HG03045 (cell line): ENCODE data around the gene SH3BP2.

Experiments
- ATAC-seq: cut with Tn5 transposase; IDR thresholded peaks from one replicate; pipeline ENCODE4 v1.9.1; 2021; ENCODE audit warnings: mild to moderate bottlenecking, moderate library complexity; ENCODE audit not compliant: unreplicated experiment

The SH3BP2 gene

DNA sequence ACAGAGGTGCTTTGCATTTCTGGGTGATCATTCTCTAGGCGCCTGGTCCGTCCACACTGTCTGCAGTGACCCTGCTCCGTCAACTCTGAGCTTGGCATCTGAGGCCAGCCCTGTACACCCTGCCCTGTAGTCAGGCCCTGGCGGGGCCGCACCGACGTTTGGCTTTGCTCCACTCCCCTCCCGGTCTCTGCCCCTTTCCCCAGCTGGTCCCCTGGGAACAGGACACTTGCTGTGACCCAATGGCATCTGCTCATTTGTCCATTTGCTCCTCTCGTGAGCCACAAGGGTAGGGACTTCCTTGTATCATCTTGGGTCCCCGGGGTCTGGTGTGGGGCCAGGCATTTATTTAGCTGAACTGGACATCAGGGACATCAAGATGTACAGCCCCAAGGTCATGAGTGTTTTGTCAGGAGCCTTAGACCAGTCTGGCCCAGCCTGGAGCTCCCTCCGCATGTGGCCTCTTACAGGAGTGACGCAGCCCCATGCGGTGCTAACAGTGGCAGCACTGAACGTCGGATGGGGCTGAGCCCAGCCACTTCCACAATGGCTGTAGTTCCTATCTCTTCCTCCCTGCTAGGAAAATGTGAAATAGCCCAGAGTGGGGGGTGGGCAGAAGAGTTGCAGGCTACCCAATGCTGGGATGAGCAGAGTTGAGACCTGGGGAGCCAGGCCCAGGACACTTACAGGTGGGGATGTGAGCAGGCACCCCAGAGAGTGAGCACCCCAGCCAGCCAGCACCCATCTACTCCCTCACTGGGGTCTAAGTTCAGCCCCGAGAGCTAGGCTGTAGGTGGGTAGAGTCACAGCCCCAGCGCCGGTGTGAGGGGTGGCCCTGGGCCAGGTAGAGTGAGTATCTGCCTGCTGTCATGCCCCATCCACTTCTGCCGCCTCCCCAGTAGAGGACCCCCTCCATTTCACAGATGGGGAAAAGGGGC lies 2.0 kb upstream of the SH3BP2 start:
- ATAC-seq: no peak

DNA sequence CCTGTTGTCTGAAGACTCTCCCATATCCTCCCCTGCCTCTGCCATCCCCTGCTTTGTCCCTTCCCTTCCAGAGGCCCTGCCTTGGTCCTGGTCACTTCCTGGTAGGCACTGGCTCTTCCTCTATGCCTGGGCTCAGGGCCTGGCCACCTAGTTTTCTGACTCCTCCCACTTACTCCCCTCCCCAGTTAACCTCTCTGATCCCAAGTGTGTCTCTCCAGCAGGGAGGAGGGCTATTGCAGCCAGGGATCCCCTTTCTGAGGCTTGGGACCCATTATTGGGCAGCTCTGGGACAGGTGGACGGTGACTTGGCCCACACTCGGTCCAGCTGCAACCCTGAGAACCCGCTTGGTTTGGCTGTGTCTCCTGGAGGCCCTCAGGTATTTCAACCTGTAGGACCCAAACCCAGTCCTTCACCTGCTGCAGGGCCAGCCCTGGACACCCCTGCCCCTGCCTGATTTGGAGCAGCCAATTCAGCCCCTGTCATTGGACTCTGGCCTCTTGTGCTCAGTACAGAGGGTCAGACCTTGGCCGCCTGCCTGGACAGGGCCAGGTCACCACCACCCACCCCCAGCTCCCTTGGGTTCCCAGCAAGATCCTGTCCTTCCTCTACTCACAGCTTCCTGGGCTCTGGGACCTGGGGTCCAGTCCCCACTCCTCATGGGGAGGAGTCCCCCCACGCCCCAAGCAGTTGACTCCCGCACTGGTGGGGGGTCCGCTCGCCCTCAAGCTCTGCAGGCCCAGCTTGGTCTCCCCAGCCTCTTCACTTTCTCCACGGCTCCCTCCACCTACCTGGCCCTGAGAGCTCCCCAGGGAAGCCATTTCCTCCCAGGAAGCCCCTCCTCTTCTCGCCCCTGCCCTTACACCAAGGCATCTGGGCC lies 1.1 kb upstream of the SH3BP2 start:
- no peak for ATAC-seq

DNA sequence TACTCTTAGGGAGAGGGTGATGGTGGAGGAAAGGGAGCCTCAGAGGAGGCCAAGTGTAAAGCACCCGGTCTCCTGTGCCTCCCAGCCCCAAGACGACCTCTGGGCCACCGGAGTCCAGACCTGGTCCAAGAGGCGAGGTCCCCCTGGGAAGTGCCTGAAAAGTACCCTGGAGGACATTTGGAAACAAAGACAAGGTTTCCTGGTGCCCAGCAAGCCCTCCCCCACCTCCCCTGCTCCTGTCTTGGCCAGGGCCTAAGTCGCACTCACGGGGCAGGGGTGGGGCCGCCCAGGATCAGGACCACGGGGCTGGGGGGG lies 532 bp upstream of the SH3BP2 start:
- ATAC-seq: no peak

DNA sequence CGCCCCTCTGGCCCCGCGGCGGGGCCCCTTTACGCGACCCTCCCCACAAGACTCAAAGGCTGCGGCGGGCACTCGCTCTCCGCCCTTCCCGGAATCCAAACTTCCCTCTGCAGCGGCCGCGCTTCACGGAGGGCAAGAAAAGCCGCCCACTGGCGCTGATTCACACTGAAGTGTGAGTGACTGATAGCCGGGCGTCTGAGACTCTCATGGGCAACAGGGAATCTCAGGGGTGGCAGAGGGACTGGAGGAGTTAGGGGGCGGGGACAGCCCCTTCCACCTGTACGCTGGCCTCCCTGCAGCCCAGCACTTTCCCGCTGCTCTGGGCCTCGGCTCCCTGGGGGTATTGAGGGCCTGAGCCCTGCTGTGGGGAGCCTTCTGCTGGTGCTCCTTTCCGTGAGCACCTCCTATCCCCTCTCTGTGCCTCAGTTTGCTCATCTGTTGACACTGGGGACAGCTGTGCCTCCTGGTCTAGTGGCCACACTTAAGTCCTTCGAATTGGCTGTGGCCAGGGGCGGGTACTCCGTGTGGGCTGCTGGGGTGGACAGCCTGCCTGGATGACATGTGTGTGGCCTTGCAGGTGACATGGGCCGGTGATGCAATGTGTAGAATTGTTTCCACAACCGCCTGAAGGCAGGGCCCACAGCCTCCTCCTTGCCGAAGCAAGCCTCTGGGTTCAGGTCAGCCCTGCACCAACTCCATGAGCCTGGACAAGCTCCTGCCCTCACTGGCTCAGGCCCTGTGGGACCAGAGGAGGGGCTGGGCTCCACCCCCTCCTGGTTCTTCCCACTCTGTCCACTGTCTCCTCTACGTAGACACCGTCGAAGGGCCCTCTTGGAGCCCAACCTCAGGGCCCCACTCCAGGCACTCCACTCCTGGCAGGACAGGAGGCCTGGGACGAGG lies 951 bp downstream of the SH3BP2 start:
- ATAC-seq: no peak

DNA sequence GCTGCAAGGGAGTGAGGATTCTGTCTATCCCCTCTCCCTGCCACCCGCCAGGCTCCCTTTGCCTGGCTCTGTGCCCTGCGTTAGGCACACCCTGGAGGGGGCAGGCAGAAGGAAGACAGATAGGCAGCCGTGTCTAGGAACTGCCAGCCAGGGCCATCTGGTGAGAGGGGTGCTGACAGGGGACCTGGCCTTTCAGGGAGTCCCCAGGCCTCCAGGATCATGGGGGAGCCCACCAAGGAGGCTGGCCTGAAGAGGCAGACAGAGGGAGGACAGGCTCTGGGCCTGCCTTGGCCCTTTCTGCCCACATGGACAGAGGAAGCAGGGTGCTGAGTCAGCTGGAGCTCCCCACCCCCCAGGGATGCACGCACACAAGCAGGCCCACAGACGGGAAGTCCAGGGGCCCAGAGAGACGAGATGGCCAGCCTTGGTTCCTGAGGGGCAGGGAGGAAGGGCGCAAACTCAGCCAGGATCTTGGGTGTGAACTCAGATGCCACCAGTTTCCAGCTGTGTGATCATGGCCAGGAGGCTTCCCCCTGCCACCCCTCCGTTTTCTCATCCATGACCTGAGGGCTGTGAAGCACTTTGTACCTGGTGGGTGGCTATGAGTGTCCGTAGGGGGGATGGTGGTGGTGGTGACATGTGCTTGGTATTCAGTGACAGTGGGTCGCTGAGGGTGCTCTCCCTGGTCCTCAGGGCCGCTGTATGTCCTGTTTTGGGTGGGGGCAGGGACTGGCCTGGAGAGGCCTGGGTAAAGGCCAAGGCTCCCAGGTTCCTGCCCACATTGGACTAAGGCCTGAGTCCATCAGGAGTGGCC lies 1.8 kb downstream of the SH3BP2 start:
- ATAC-seq: no peak

DNA sequence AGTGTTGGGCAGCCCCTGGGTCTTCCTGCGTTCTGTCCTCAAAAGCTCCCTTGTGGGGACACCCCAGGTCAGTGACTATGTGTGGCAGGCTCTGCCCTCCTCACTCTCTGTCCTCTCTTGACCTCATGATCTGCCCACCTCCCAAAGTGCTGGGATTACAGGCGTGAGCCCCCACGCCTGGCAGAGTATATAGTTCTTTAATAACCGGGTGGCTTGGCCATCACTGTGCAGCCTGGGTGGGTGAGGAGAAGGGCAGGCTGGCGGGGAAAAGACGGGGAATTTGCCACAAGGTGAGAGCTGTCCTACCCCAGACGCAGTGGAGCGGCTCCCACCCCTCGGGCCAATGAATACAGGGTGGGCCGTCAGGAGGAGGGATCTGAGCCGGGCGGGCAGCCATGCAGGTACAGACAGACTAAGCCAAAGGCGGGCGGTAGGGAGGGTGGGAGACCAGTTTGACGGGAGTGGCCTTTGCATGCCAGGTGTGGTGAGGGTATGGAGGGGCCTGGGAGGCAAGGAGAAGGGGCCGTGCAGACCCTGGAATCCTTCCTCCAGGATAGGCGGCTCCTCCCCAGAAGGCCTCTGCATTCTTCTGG lies 2.5 kb downstream of the SH3BP2 start:
- no peak for ATAC-seq

DNA sequence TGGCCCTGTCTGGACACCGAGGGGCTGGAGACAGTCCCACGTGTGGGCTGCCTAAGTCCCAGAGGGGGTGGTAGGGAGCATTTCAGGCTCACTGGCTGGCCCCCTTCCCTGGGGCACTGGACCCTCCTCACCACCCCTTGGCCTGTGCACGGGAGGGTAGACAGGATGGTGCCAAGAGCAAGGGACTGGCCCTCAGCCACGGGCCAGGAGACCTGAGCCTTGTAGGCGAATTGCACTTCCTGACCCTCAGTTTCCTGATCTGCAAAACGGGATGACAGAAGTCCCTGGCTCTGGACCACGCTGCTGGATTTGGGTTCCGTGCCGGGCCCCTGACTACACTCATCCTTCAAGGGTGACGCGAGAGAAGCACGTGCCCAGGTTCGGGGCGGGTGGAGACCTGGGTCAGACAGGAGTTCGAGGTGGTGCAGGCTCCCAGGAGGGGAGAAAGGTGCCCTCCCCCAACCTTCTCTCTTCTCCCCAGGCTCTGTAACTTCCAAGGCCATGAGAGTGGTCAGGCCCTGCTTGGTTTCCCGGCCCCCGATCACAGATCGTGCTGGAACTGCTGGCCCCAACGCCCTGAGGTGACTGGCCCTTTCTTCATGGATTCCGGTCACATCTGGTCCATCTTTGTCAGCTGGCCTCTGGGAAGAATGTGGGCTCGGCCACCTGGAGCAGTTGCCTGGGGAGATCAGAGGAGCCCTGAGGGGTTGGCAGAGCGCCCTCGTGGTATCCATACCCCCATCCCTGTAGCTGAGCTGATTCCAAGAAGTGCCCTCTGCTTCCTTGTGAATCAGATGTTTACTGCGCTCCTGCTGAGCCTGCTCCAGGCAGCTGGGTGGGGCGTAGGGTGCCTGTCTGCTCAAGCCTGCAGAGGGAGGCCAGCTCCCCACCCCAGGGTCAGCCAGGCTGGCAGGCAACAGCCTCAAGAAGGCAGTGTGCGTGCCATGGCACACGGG lies 3.3 kb downstream of the SH3BP2 start:
- no peak for ATAC-seq

DNA sequence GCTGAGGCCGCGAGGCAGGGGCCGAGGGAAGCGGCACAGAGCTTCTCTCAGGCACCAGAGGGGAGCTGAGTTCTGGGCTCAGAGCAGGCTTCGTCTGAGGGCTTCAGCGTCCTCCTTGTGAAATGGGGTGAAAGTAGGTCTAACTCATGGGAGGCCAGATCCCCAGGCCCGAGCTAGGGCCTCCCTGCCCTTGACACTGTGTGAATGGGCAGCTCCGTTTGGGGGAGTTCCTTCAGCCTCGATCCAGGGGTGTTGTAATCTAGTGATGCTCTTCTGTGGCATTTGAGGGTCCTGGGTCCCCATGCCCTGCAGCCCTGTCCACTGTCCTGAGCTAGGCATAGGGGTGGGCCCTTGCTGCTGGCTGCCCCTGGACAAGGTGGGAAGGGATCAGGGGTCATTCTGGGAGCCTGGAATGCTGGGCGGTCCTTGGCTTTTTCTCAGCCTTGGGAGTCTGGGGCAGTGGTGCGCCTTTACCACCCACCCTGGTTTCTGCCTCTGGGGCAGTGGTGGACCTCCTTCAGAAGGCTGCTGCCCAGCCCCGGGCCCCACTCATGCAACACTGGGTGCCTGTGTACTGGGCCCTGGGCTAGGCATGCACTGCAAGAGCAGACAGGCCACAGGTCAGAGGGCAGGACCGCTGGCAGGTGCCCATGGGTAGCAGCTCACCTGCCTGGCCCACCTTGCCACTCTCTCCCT lies 4.1 kb downstream of the SH3BP2 start:
- ATAC-seq: no peak

DNA sequence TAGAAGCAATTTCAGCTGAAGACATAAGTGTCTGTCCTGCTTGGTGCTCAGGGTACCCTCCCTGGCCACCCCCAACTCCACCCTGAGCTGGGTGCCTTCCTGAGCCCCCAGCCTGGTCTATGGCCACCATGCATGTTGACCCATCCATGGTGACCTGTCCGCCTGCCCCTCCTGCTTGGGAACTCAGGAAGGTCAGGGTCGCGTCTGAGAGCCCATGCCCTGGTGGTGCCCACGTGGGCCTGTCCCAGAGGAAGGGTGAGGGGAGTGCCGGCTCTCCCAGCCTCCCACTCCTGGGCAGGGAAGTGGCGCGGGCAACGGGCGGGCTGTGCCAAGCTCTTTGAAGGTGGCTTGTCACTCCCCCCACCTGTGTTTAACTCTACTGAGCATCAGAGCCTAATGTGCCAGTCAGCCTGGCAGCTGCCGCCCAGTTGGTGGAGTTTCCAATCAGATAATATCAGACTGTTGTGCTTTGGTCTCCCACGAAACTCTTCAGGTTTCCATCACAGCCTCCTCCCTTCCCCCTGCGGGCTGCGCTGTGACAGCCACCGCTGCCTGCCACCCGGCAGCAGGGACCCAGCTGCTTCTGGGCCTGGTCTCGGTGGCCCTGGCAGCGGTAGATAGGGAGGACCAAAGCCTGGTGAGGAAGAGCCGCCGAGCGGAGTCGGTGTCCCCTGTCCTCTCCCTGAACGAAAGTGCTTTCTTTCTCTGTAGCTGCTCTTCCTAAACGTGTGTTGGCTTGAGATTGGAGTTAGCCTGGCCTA lies 4.8 kb downstream of the SH3BP2 start:
- peak; percentile 6 for ATAC-seq

DNA sequence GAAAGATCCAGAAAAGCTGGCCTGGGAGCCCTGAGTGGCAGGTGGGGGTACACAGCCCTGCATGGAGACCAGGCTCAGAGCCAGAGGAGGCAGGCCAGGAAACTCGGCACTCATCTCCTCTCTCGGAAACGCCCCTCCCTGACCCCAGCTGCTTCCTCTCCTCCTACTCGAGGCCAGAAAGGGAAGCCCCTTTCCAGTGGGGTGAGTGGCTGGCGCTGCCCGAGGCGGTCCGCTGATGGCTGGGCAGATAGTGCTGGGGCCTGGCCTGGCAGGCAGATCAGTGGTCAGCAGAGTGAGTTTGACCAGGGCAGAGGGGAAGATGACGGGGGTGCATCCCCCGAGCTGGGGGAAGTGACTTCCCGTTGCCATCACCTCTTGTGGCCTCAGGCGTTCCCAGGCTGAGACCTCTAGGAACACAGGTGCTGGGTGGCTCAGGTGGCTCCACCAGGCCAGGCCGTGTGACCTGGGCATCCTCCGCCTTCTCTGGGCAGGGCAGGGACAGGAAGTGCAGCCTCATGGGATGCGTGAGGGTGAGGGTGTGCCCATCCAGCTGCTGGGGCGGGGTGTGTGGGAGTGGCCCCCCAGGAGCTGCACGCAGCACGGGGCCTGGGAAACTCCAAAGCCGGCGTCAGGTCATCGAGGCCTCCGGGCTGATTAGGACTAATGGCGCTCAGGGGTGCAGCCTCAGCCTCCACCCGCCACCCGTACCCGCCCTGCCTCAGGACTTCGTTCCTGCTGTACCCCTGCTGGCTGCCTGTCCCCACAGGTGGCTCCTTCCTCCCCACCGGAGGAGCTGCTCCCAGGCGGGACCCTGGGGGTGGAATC lies 5.7 kb downstream of the SH3BP2 start:
- ATAC-seq: peak; percentile 47

DNA sequence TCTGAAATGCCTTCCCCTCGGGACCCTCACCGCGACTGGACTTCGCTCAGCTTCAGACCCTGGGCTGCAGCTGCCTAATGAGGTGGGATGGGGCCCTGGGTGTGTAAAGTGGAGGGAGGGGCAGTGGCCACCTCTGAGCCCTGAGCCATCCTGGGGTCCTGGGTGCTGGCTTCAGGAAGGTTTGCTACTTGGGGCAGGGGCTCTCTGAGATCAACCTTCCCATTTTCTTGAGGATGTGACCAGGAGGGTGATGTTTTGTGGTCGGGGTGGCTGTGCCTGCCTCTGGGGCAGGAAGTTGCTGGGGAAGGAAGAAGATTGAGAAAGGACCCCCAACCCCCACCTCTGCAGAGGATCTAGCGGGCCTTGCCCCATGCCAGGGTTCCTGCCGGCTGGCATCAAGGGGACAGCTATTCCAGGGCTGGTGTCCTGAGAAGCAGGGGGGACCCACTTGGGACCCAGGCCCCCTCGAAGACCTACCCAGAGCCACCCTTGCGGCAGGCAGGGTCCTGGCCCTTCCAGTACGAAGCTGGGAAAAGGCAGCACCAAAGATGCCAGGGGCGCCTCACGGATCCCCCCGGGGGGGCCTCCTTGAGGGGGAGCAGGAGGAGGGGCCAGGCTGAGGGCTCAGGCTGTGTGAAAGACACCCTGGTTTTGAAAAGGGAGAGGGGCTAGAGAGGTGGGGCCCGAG lies 6.5 kb downstream of the SH3BP2 start:
- no peak for ATAC-seq

DNA sequence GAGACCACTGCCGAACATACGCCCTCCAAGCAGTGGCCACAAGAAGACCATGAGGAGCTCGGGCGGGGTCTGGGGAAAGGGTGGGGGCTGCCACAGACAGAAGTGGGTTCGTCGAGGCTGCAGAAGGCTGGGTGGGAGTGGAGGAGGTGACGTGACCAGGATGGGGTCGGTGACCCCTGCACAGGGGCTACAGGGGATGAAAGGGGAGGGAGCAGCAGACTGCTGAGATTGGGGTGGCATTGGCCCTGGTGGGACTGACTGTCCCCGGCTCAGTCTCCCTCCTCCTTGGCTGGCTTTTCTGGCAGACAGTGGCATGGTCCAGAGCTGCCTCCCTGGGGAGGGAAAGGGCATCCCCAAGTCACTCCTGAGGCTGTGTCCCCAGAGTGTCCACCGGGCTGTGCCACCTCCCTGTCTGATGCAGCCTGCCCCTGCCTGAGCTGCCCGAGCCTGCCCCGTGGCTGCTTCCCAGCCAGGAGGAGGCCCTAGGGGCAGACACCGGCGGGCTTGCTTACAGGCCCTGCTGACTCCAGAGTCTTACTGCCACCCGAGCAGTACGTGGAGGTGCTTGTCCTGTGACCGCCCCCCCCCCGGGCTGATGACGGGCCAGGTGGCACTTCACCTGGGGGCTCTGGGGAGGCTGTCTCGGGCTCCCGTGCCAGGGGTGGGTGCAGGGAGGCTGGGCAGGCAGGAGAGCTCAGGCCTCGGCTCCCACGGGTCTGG lies 7.2 kb downstream of the SH3BP2 start:
- ATAC-seq: no peak

DNA sequence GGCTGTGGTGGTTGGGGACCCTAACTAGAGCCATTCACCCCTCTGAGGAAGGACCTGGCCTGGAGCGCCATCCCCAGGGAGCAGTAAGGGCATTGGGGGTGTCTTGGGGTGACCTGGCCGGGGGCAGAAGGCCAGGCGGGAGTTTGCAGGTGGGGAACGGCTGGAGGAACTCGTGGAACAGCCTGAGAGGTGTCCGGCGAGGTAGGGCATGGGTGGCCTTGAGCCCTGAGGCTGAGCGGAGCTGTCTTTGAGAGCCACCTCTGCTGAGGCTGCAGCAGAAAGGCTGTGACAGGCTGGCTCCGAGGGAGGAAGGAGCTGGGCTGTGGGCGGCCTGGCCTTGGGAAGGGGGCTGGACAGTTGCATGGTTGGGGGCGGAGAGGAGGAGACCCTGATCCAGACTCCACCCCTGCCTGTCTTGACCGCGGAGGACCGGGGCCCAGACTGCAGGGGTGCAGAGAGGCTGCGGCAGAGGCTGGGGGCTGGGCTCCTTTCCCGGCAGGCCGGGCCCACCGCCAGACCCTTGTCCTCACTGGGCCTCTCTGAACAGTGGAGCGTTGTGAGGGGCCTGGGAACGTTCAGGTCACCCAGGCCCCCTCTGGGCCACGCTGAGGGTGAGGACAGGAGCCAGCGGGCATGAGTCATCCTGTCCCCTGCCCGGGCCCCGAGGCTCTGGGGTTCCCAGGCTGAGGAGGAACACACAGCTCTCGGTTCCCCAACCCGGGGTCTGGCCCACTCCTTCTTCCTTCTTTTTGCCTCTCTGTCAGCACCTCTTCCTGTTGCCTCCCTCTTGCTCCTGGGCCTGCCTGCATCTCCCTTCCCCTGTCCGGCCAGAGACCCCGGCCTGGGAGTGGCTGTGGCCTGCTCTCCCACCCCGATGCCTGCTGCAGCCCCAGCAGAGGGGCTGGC lies 8.1 kb downstream of the SH3BP2 start:
- no peak for ATAC-seq
